COLO829 (cell line): Measurements from ENCODE around the gene LHFPL3.

Source experiments
- DNase-seq: peaks from one replicate; pipeline ENCODE4 v3.0.0; 2012; ENCODE audit warnings: low spot score

Gene LHFPL3

DNA sequence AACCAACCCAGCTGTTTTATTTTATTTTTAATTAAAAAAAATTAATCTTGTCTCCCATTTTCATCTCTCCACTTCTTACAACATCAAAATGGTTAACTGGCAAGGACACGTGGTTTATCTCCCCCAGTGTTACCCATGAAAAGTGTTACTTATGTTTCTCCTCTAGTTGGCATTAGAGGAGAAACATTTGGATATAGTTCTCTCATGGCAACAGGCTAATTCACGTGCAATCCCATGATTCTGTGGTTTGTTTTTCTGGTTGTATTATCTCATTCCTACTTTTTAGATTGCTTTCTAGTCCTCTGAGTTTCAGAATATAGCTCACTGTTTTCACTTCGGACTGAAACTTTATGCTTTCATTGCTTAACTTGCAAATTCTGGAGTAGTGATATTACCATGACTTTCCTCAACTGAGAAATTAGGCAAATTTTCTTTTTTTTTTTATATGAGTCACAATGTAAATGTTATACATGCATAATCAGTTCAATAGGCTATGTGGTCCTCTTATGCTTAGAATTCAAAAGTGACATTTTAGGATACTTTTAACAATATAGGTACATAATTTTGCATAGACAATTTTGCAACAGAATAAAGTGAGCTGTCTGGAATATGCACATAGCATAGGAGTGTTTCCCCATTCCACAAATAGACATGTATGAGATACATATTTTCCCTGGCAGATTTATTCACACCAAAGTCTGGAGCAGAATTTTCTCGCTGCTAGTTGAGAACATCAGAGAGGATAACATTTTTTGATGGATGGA is 43.0 kb downstream of the LHFPL3 start:
- no peak for DNase-seq

DNA sequence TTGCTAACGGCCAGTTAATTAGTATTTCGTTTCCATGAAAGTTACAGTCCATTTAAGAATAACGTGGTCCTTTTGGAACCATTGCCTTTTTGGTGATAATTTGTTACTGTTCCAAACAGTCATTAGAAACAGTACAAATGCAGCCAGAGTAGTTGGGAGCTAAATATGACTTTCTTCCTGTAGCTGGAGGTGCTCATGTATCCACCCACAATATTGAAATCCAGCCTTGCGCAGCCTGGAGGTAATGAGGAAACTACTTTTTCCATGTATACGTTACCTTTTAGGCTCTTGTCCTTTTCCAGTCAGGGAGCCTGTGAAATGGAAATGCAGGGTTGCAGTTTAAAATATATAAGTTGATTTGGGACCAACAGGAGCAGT is 43.6 kb downstream of the LHFPL3 start:
- no peak for DNase-seq

DNA sequence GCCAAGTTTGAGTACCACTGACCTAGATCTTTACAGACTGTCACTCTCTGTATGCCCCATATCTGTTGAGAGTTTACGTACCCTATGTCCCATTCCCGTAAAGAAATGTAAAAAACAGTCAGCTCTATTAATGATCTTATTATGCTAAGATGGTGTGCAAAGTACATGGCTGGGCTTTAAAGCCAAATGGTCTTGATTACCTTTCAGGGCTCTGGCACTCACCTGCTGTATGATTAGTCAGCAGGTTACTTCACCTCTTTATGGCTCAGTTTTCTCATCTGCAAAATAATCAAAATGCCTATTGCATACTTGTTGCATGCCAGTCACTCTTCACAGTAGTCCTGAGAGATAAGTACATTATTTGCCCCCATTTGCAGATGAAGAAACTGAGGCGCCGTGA is 54.2 kb downstream of the LHFPL3 start:
- no peak for DNase-seq

DNA sequence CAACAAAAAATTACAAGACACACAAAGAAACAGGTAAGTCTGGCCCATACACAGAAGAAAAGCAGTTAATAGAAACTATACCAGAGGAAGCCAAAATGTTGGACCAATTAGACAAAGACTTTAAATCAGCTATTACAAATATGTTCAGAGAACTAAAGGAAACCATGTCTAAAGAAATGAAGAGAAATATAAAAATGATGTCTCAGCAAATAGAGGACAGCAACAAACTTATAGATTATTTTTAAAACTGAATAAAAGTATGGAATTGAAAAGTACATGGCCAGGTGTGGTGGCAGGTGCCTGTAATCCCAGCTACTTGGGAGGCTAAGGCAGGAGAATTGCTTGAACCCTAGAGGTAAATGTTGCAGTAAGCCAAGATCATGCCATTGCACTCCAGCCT is 58.5 kb downstream of the LHFPL3 start:
- no peak for DNase-seq

DNA sequence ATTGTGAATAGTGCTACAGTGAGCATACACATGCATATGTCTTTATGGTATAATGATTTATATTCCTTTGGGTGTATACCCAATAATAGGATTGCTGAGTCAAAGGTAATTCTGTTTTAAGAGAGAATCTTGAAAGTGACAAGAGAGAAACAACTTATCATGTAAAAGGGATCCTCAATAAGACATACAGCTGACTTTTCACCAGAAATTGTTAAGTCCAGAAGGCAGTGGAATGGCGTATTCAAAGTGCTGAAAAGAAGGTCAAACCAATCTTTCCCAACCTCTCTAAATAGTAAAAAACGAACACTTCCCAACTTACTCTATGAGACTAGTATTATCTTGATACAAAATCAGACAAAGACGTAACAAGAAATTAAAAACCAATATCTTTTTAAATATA is 59.8 kb downstream of the LHFPL3 start:
- no peak for DNase-seq

DNA sequence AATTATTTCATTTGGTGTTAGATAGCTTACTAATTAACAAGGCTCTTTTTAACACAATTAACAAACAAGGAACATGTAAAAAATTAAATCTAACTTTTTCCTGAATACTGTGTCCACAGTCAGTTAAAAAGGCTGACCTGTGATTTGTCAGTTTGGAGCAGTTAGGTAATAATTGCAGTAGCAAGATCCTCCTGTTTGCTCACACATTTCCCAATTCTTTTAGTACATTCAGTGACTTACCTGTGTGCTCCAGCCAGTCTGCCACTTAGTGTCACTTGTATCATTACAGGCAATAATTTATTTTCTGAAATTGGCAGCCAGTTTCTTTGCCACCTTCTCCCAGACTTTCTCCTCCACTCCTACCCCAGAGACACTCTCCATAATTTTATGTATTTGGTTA is 66.8 kb downstream of the LHFPL3 start:
- DNase-seq: no peak

DNA sequence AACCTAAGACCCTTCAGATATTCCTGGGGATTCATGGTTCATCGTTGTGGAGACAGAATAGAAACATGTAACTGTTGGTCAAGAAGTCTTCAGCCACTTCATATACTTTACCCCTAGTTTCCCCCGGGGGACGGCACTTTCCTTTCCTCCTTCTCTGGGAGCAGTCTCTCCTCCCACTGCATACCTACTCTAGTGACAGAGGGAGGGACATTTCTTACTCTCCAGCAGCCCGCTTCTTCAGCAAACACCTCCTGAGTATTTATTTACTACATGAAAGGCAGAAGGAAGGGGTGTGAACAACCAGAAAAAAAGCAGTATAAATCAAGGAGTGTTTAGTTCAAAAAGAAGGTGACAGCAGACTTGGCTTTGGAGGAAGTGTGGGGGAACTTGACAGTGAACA is 69.0 kb downstream of the LHFPL3 start:
- DNase-seq: no peak

DNA sequence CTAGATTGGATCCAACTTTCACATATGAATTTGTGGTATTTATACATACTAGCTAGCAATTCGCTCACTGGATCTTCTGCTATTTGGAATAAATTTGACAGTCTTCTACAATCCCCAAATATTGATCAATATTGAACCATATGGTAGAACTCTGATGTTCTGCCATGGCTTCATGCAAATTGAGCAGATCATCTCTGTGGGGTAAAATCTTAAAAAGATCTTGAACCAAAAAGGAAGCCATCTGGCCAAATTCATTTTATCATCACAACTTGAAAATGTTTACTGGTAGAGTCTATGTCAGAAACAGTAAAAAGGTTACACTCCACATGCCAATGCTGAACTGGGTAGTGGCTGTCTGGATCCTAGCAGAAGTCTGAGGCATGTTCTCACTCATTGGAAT is 80.0 kb downstream of the LHFPL3 start:
- DNase-seq: no peak

DNA sequence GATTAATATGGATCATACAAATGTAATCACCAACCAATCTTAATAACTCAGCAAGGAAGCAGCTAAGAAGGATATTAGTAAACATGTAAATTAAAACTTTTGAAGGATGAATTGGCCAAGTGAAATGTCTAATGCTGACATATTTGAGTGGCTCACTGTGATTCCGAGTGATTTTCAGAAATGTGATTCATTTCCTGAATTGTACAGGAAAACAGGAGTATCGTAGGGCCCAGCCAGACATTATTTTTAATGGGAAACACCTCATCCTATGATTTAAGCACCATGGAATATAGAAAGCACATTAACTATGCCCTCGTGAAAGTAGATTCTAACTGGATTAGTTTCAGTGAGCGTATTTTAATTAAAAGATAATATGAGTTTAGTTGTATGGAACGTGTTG is 82.3 kb downstream of the LHFPL3 start:
- no peak for DNase-seq

DNA sequence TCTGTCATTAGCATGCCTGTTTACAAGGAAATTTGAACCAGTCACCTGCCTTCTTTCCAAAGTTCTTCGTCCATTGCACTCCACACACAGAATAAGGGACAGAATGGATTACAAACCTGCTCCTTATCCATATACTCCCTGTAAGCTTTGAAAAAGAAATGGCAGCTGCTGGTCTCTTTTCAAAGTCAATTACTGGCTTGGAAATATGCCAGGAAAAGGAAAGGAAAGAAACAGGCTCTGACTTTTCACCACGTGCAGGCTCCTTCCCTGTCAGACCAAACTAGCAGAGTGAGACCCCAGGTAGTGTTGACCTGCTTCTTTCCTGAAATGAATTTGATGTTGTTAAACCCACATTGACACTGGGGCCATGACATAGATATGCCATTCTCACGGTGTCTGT is 84.5 kb downstream of the LHFPL3 start:
- DNase-seq: no peak

DNA sequence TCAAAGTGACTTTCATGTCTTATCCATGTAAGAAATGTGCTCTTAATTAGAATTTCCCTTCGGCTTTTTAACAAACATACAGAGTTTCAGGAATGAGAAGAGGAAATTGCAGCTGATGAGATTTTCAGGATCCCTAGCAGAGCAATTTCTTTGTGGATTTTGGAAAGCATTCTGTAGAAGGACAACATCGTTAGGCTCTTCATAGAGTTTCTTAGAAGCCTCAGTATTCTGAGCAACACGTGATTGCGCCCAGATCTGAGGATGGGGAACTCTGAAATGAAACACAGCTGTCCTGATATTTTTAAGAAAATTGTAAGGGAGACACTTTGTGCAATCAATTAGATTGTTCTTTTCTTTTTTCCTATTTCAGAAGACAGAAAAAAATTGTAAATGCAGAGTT is 85.8 kb downstream of the LHFPL3 start:
- DNase-seq: no peak

DNA sequence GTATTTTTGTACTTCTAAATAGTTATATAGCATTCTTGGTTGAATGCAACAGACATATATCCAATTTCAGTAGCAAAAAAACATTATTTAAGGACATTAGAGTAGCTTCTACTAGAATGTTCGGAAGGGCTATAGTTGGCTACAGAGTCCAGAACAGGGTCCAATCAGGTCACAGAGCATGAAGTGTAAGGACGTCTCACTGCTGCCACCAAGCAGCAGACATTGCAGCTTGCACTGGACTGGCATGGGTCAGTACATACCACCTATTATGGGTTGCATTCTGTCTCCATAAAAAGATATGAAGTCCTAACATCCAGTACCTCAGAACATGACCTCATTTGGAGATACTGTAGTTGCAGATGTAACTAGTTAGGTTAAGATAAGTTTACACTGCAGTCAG is 87.3 kb downstream of the LHFPL3 start:
- no peak for DNase-seq

DNA sequence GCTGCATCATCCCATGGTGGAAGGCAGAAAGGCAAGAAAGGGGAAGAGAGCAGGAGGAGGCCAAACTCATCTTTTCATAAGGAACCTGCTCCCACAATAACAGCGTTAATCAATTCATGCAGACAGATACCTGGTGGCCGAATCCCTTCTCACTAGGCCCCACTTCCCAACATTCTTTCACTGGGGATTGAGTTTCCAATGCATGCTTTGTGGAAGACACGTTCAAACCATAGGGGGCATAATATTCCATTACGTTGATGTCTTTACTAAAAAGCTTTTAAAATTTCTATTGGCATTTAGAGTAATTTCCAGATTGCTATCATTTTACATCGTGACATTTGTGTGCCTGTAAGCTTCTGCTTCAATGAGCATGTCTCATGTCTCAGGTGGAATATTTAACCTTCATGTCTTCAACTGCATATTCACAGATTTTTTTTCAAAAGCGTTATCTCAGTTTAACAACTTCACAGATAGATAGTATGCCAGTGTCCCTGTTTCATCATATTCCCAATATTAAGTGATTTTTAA is 88.5 kb downstream of the LHFPL3 start:
- no peak for DNase-seq

DNA sequence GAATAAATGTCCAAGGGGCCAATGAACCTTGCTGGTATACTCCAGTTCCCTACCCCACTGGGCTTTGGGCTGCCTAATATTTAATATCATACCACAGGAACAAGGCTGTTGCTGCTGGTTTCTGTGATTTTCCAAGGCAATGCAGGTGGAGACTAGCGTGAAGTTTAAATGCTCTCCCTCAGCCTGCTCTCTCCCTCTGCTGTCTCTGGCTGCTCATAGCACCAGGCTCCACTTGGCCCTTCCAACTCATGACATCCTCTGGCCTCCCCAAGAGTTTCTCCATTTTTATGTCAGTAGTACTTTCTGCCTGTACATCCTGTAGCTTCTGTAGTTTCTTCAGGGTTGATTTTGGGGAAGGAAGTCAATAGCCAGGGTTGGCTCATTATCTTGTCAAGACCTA is 103.5 kb downstream of the LHFPL3 start:
- no peak for DNase-seq

DNA sequence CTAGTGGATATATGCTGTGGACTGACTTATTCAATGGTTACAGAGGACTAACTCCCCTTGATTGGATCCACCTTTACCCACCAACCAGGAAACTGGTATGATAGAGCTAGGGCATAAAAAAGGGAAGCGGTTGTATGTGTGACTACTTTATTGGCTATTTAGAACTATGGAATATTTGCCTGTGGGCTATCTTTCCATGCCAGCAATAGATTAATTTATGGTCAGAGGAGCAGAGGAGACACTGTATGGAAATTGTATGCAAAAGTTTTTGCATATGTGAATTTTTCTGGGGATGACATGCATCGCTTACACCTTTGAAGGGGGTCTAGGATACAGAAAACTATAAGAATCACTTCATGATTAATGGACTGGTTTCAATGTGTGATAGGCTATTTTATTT is 105.7 kb downstream of the LHFPL3 start:
- no peak for DNase-seq

DNA sequence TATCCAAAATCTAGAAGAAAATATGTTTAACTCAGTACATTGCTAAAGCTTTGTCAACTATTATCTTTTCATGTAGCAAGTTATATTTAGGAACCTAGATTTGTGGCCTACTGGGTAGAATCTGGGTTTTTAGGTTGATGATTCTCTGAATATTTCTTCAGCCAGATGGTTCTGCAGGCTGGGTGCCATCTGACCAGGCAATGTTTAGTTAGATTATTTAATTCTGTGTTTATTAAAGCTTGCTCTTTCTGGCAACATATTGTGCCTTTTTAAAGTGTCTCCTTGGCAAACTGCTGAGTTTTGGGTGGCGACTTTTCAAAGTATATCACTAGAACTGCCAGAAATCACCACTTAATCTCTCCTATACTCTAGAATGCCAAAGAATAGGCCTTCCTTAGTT is 114.1 kb downstream of the LHFPL3 start:
- DNase-seq: no peak

DNA sequence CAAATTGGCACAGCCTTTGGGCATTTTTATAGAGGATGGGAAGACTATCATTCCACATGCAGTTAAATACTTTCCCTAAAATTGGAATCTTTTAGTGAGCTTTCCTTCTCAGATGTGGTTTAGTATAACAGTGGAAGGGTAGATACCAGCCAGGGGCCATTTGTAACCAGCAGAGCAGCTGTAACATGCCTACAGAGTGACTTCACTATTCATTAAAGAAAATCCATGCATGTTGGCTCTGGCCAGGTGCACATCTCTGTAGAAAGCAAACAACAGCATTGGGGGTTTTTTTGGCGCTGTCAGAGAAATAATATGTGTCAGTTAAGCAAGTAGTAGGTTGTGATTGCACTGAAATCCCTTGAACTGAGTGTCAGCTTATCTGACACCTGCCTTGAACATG is 115.6 kb downstream of the LHFPL3 start:
- no peak for DNase-seq

DNA sequence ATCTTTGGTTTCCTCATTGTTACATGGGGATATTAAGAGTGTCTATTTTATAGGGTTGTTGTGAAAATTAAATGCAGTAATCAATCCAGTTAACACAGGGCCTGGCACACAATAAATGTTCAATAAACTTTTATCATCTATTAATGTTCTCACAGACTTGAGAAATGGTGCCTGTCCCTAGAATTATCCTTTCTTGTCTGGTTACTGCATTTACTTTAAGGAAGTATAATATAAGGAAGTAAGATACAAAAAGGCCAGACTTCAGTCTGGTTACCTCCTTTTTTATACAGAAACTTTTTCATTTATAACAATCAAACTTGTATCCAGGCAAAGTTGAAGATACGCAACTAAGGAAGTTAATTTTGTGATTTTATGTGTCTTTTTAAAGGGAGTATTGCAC is 117.0 kb downstream of the LHFPL3 start:
- DNase-seq: no peak

DNA sequence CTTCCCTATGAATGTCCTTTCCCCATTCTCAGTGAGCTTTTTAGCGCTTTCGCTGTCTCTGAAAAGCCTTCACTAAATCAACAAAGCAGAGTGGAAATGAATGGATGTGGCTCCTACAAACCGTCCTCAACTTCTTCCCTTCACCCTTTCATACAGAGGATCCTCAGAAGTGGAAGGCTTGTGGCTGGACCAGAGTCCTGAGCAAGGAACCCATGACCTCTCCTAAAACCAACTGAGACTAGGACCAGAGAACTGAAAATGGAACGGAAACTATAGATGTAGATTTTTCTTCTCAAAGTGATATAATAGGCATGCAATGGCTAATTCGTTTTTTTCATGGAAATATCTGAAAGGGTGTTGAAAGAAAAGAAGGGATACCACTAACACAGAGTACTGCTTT is 122.5 kb downstream of the LHFPL3 start:
- DNase-seq: no peak

DNA sequence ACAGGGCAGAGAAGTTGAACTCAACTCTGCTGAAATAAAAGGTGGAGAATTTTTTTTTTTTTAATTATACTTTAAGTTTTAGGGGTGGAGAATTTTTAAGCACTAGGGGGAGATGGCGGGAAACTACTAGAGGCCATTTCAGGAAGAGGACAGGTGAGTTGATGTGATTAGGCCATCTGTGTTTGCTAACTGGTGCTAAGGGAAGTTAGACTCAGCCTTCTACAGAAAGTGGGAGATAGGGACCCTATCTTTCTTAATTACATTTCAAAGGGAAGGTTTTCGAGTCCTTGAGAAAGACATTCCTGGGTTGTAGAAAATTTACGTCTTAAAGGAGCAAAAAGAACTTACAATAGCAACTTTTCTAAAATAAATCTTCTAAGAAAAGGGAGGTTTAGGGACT is 124.8 kb downstream of the LHFPL3 start:
- DNase-seq: no peak

DNA sequence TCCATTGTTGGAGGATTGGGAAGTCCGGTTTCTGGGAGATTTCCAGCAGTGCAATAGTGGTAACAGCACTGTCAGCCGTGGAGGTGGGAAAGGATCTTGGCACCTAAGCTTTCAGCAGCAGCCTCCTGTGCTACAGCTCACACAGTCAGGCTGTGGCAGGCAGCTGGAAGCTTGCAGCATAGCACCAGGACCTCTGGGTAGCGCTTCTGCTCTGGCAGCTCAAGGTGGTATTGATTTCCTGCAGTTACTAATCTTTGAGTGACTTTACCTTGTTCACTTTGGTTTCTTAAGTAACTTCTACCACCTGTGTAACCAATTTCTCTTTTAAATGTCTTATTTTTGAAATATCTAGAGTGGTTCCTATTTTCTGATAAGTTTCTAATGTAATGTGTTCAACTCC is 130.5 kb downstream of the LHFPL3 start:
- no peak for DNase-seq

DNA sequence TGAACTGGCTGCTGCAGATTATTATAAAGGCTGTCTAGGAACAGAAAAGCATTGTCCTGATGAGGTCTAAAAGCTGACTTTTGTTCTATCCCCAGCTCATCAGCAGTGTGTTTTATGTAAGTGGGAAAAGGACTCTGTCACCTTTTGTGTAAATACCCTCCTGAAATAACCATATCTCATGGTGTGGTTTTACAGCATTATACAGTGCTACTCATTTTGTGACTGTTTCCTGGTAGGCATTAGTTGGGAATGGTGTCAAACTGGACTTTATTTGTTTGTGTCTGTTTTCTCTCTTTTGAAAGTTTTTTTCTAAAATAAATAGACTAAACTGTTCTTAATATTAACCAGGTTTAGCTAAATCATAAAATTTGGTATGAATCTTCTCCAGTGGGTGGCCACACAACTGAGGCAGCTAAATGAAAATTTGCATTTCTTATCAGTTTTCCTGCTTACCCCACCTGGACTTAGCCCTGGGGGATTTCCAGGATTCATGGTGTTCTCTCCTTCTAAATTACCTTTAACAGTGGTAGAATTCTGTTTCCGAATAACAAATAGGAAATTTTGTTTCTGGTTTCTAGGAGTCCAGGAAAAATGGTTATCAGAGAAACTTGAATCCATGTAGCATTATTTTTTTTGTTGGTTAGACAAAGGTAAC is 140.9 kb downstream of the LHFPL3 start:
- DNase-seq: no peak

DNA sequence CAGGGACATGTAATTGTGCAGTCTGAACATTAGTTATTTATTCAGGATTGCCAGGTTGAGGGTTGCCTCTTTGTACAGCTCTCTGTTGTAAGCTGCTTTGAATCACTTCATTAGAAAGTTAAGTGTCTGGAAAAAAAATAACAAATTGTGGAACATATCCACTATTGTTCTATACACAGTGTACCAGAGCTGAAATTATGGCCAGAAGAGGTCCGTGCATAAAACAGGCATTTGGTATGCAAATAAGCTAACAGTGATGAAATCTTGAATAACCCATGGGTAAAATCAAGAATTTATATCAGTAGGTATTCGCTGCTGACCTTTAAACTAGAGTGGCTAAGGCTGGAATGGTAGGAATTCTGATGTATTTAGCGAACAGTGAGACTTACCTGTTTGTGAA is 152.1 kb downstream of the LHFPL3 start:
- DNase-seq: no peak
